HepG2 (cell line): ENCODE data around the gene CCDC57. TPM values are rescaled to one million over a fixed set of nuclear protein-coding genes. Genes with fewer than 3 reads are reported as not detected.
A peak's percentile ranks its signal among the peaks of the same experiment; 100 is the strongest.

Experiments
- AGO1 ChIP-seq: fragments of 200-400 bp; formaldehyde crosslinking; IDR thresholded peaks from 2 replicates; pipeline ENCODE4 v1.6.1; 2017; ENCODE audit warnings: mild to moderate bottlenecking, low read depth, low read length, moderate library complexity; ENCODE audit not compliant: poor library complexity, severe bottlenecking
- AHDC1 ChIP-seq: sonication (generic); formaldehyde crosslinking; IDR thresholded peaks from 2 replicates; pipeline ENCODE4 v1.5.1; 2020; ENCODE audit warnings: mild to moderate bottlenecking, missing genetic modification reagents, borderline replicate concordance
- CTCF ChIP-seq: sonication (generic); formaldehyde crosslinking; IDR thresholded peaks from 2 replicates; pipeline ENCODE4 v1.5.0; 2020; ENCODE audit warnings: mild to moderate bottlenecking, missing genetic modification reagents, moderate library complexity
- MXD4 ChIP-seq: IDR thresholded peaks from 2 replicates; pipeline ENCODE4 v1.6.1; 2016; ENCODE audit warnings: mild to moderate bottlenecking, missing biosample characterization, missing genetic modification reagents
- MYPOP ChIP-seq: sonication (generic); formaldehyde crosslinking; IDR thresholded peaks from 2 replicates; pipeline ENCODE4 v1.8.1; 2023; ENCODE audit warnings: mild to moderate bottlenecking, moderate library complexity, missing genetic modification reagents
- PAXIP1 ChIP-seq: sonication (generic); formaldehyde crosslinking; conservative IDR thresholded peaks from 2 replicates; pipeline ENCODE4 v1.4.0; 2020; ENCODE audit warnings: mild to moderate bottlenecking, missing genetic modification reagents, moderate library complexity
- TFE3 ChIP-seq: IDR thresholded peaks from 2 replicates; pipeline ENCODE4 v1.6.1; 2016
- ZFP36L1 ChIP-seq: sonication (generic); formaldehyde crosslinking; IDR thresholded peaks from 2 replicates; pipeline ENCODE4 v1.8.0; 2022; ENCODE audit warnings: mild to moderate bottlenecking, missing genetic modification reagents, moderate library complexity
- ZNF34 ChIP-seq: sonication (generic); formaldehyde crosslinking; IDR thresholded peaks from 2 replicates; pipeline ENCODE4 v1.4.0; 2020; ENCODE audit warnings: mild to moderate bottlenecking, missing genetic modification reagents, borderline replicate concordance
- ZSCAN21 ChIP-seq: sonication (generic); formaldehyde crosslinking; IDR thresholded peaks from 2 replicates; pipeline ENCODE4 v1.8.0; 2022; ENCODE audit warnings: mild to moderate bottlenecking, missing genetic modification reagents, moderate library complexity, borderline replicate concordance
- polyA plus RNA-seq, 8 experiments: library from polyadenylated mRNA; depleted of rRNA in 3 of 8; stranded (reverse) in 7 of 8; unstranded in 1 of 8; fragments of >200 nt; fragmentation: Illumina TruSeq in 4 of 8; extraction: Trizol in 4 of 8; gene quantifications; 2 replicates each; pipeline versions ENCODE4 v1.2.1 to v1.2.3, GENCODE V29; 2011 to 2016; ENCODE audit warnings: low read depth in 4 of 8, missing spikeins in 1 of 8, mixed read lengths in 1 of 8; ENCODE audit not compliant: insufficient read depth in 1 of 8
- total RNA-seq, 5 experiments: library from RNA; depleted of rRNA; stranded (reverse); fragments of >200 nt; fragmentation: Illumina TruSeq; extraction: Trizol; gene quantifications; 2 replicates each; pipeline ENCODE4 v1.2.3, GENCODE V29; 2016; ENCODE audit warnings: low read depth in 1 of 5

The CCDC57 gene
- total and polyA plus RNA-seq, 2 of the 13 experiments (the other 11 are each of a cell fraction or from before 2014, with no cell fraction given): 59.3 to 59.9 TPM

- TF ChIP-seq TFE3: peak; percentile 56; the same call in 1 of the 2 replicates
- peak; percentile 92 for TF ChIP-seq CTCF (CRISPR knock-in tag)
- TF ChIP-seq PAXIP1 (CRISPR knock-in tag): peak; percentile 70
- peak; percentile 94 for TF ChIP-seq MXD4
- peak; percentile 97 for TF ChIP-seq ZSCAN21 (CRISPR knock-in tag)
- TF ChIP-seq AGO1: peak; percentile 81
- peak; percentile 71 for TF ChIP-seq ZFP36L1 (CRISPR knock-in tag)
- peak; percentile 86; the same call in 1 of the 2 replicates for TF ChIP-seq MYPOP (CRISPR knock-in tag)
- TF ChIP-seq AHDC1 (CRISPR knock-in tag): no peak
- no peak; the same call in 1 of the 2 replicates for TF ChIP-seq ZNF34 (CRISPR knock-in tag)
Measured at GRCh38 chr17:82105882-82106687, 106.6 kb downstream of the CCDC57 start (continued).
